Suppressor macrophage (primary cell): ENCODE results near the gene GAK.
"Not testable (repeated sequence)": the region's sequence is repeated elsewhere in the genome, so short reads cannot be mapped to it uniquely, and the experiment has no call there.

Source experiments
- DNase-seq, 4 experiments: peaks; one replicate each; pipeline ENCODE4 v3.0.0-alpha.2; 2020 to 2022

GAK gene

GRCh38 chr4:952881-953573 lies 20.9 kb upstream of the GAK start:
- DNase-seq, result no peak

- DNase-seq, result no peak
Measured at GRCh38 chr4:951594-952468, 19.7 kb upstream of the GAK start.

GRCh38 chr4:951186-951585 lies 19.1 kb upstream of the GAK start:
- no peak for DNase-seq

- no peak for DNase-seq
Measured at GRCh38 chr4:950136-951020, 18.3 kb upstream of the GAK start.

DNA sequence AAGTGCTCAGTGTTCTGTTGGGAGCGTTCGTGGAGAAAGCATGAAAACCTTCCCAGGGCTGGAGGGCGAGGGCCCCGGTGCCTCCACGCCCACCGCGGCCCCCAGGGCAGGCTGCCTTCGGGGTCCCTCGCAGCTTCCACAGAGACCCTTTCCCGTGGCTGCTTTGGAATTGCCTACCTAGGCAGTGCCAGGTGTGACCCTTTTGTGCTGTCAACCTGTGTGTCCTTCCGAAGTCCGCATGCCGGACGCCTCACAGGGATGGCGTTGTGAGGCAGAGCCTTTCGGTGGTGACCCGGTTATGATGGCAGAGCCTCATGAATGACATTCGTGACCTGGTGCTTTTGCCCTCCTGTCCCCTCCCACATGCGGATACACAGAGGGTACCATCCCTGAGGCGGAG lies 17.5 kb upstream of the GAK start:
- DNase-seq, result no peak

- DNase-seq, result no peak
Measured at GRCh38 chr4:948936-949300, 16.8 kb upstream of the GAK start.

GRCh38 chr4:948101-948935 lies 16.2 kb upstream of the GAK start:
- DNase-seq, result no peak

GRCh38 chr4:947491-947971 lies 15.4 kb upstream of the GAK start:
- DNase-seq, result no peak

- no peak for DNase-seq
Measured at GRCh38 chr4:946517-947471, 14.7 kb upstream of the GAK start.

- DNase-seq, result no peak
Measured at GRCh38 chr4:946103-946450, 14.0 kb upstream of the GAK start.

DNA sequence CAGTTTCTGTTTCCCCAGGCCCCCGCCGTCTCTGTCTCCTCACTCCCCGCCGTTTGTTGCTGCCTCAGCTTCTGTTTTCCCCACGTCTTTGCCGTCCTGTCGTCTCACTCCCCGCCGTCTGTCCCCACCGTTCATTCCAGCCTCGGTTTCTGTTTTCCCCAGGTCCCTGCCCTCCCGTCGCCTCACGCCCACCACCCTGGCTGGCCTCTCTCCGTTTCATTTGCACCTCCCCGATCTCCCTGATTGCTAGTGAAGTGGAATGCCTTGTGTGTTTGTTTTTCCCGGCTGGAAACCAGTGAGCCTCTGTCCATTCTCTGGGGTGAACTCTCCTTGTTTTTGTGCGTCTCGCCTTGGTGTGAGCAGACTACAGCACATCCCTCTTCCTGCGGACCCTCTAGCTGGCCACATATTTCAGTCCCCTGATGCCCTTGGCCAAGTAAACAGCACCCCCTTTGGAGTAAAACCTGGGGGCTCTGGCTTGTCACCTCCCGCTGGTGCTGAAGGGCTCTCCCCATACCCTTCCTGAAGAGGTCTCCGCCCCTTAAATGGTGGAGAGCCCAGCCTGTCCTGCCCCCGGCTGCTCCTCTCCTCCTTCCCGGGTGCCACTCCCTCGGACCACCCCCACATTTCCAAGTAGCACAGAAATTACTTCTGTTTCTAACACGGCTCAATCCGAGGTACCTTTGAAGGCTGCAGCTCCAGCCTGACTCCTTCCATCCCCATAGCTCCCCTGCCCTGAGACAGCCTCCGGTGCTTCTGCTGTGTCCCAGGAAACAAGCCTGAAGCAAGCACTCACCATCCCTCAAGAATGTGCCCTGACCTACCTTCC lies 13.4 kb upstream of the GAK start:
- no peak for DNase-seq

GRCh38 chr4:939508-939907 lies 7.4 kb upstream of the GAK start:
- not testable (repeated sequence) for DNase-seq

GRCh38 chr4:932713-933070 lies 576 bp upstream of the GAK start:
- DNase-seq, result peak in 1 of 4 experiments; percentile 38

GRCh38 chr4:931194-931959 lies 739 bp downstream of the GAK start:
- peak; percentile 44 to 75 (median 47) for DNase-seq

DNA sequence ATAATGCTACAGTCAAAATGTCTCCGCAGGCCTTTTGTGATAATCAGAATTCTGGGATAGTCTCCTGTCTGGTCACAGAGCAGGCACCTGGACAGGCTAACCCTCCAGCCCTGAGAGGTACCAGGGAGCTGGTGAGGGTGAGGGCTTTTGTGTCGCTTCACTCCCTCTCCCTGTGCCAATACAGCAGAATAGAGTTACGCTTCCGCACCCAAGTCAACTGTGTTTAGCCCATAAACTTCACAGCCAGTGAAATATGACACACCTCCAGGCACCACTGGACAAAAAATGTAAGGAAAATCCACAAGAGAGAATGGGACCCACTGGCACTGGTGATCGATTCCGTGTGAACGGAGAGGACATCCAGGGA lies 1.3 kb downstream of the GAK start:
- no peak for DNase-seq

DNA sequence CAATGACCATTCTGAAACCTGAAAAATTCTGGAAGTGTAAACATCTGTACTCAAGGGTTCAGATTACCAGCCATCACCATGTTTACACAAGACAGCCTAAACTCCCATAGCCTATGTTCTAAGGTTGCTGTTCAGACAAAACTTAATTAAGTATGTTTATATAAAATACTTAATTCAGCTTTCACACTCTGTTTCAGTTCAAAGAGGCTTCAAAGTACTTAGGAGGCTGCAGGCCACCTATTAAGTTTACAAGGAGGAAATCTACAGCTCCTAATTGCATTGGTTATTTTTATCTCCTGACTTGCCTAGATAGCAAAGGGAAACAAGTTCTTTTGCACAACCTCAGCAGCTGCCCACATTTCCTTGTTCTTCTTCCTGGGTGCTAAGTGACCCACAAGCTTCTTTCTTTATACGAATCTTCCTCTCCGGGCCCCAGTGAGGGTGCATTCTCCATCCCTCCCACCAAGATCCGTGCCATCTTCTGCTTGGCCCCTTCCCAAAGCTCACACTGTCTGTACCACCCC lies 2.0 kb downstream of the GAK start:
- peak; percentile 53 to 78 (median 76) for DNase-seq

DNA sequence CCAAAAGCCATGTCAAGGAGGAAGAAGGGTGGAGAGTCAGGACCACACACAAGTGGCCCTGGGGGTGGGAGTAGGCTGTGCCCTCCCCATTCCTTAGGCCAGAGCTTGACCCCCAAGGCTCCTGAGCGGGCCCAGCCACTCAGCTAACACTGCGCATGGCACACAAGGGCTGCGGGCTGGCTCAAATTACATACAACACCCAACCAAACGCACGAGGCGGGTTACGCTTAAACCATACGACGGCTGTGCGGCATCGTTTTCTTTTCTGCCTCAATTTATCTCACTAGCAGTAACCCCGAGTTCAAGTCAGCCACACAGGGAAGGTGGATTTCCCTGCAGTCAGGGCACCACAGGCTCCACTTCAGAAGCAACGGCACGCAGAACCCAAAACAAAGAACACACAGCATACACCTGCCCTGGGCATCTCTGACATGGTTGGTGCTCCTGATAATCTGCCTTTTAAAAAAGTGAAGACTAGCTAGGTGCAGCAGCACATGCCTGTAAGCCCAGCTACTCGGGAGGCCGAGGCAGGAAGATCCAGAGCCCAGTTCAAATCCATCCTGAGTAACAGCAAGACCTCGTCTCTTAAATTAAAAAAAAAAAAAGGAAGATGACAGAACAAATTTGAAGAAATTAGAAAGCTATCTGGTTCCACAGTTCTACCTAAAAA lies 2.9 kb downstream of the GAK start:
- no peak for DNase-seq

DNA sequence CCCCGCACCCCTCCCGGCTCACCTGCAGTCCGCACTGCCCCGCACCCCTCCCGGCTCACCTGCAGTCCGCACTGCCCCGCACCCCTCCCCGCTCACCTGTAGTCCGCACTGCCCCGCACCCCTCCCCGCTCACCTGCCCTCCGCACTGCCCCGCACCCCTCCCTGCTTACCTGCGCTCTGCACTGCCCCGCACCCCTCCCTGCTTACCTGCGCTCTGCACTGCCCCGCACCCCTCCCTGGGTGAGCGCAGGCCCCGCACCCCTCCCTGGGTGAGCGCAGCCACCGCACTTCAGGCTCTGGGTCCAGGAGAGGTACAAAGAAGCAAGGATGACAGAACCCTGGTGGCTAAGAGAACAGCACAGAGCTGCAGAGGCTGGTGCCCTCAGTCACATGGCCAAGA lies 4.5 kb downstream of the GAK start:
- DNase-seq, result peak in 3 of 4 experiments; percentile 9 to 34 (median 34)
